Mesothelial cell of epicardium (in vitro differentiated cells): ENCODE measurements around the gene NMNAT2. TPM values are rescaled to one million over a fixed set of nuclear protein-coding genes. Genes with fewer than 3 reads are reported as not detected.

ENCODE experiments used
- DNase-seq, 2 experiments: peaks; one replicate each; pipeline ENCODE4 v3.0.0; 2021; ENCODE audit warnings: low spot score in 2 of 2; ENCODE audit not compliant: unreplicated experiment in 2 of 2
- H3K27ac Mint-ChIP-seq: 2 replicates; pipeline ENCODE4 v1.8.0; 2021; ENCODE audit warnings: mixed read lengths
- H3K27me3 Mint-ChIP-seq: 2 replicates; pipeline ENCODE4 v1.8.0; 2021; ENCODE audit warnings: low read depth, mixed read lengths
- H3K36me3 Mint-ChIP-seq: 2 replicates; pipeline ENCODE4 v1.8.0; 2021; ENCODE audit warnings: mixed read lengths
- H3K4me1 Mint-ChIP-seq: 2 replicates; pipeline ENCODE4 v1.8.0; 2021; ENCODE audit warnings: mixed read lengths
- H3K4me3 Mint-ChIP-seq: 2 replicates; pipeline ENCODE4 v1.8.0; 2021; ENCODE audit warnings: mild to moderate bottlenecking, moderate library complexity, mixed read lengths
- H3K9me3 Mint-ChIP-seq: 2 replicates; pipeline ENCODE4 v1.8.0; 2021; ENCODE audit warnings: mixed read lengths
- total RNA-seq: library from RNA; stranded (reverse); gene quantifications from 3 replicates; pipeline ENCODE4 v1.2.1, GENCODE V29; 2021
- TF ChIP-seq, protein P1 (sequence below): fragments of 200-600 bp; sonication (generic); IDR thresholded peaks from one replicate; pipeline ENCODE4 v1.5.0; 2021; ENCODE audit warnings: antibody characterized with exemption; ENCODE audit not compliant: unreplicated experiment

NMNAT2 gene
- total RNA-seq, 1 donor from 2014 or later, result 1.2 TPM

- Mint-ChIP-seq H3K27me3 (no peaks in the 10 kb centered on the region), H3K4me3 (no peak overlapping the region), H3K9me3 (peaks cover 9% of the 10 kb centered on the region), H3K27ac (no peak overlapping the region), H3K4me1 (peaks cover 33% of the 10 kb centered on the region), H3K36me3 (no peaks in the 10 kb centered on the region)
- DNase-seq, result no peak
- TF ChIP-seq, protein P1, sequence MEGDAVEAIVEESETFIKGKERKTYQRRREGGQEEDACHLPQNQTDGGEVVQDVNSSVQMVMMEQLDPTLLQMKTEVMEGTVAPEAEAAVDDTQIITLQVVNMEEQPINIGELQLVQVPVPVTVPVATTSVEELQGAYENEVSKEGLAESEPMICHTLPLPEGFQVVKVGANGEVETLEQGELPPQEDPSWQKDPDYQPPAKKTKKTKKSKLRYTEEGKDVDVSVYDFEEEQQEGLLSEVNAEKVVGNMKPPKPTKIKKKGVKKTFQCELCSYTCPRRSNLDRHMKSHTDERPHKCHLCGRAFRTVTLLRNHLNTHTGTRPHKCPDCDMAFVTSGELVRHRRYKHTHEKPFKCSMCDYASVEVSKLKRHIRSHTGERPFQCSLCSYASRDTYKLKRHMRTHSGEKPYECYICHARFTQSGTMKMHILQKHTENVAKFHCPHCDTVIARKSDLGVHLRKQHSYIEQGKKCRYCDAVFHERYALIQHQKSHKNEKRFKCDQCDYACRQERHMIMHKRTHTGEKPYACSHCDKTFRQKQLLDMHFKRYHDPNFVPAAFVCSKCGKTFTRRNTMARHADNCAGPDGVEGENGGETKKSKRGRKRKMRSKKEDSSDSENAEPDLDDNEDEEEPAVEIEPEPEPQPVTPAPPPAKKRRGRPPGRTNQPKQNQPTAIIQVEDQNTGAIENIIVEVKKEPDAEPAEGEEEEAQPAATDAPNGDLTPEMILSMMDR, result no peak
These were observed 116.9 kb downstream of the NMNAT2 start for GRCh38 chr1:183301239-183301638.

DNA sequence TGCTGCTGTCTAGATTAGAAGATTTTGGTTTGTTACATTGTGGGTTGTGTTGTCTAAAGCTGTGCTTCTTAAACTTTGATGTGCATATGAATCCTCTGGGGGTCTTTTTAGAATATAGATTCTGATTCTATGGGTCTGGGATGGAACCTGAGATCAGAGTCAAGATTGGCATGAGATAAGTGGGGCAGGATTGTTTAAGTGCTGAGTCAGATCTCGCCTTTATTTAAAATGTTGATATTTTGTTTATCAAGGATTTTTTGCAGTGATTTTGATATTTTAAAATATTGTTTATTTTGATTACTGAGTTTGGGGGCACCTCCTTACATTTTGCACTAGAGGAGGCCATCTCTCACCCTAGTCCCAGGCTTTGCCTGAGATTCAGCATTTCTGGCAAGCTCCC, 117.4 kb downstream of the NMNAT2 start:
- Mint-ChIP-seq H3K4me3 (no peak overlapping the region), H3K4me1 (peaks cover 31% of the 10 kb centered on the region), H3K27me3 (no peaks in the 10 kb centered on the region), H3K36me3 (no peaks in the 10 kb centered on the region), H3K27ac (no peak overlapping the region), H3K9me3 (peaks cover 9% of the 10 kb centered on the region)
- TF ChIP-seq, protein P1, result no peak
- no peak for DNase-seq

DNA sequence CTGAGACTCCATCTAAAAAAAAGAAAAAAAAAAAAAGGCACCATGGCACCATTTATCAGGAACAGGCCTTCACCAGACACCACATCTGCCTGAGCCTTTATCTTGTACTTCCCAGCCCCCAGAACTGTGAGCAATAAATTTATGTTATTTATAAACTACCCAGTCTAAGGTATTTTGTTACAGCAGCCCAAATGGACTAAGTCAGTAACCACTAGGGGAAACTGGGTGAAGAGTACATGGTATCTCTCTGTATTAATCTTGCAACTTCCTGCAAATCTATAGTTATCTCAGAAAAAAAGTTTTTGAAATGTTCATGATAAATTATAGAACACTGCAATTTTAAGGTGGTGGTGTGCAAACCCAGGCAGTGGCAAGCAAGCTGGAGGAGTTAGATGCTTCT, 117.8 kb downstream of the NMNAT2 start:
- Mint-ChIP-seq H3K4me3 (no peak overlapping the region), H3K36me3 (no peaks in the 10 kb centered on the region), H3K4me1 (peaks cover 31% of the 10 kb centered on the region), H3K27me3 (no peaks in the 10 kb centered on the region), H3K9me3 (peaks cover 9% of the 10 kb centered on the region), H3K27ac (no peak overlapping the region)
- DNase-seq, result no peak
- TF ChIP-seq, protein P1, result no peak

- Mint-ChIP-seq H3K27ac (no peak overlapping the region), H3K4me3 (no peak overlapping the region), H3K4me1 (peaks cover 15% of the 10 kb centered on the region), H3K36me3 (no peaks in the 10 kb centered on the region), H3K27me3 (no peaks in the 10 kb centered on the region), H3K9me3 (peaks cover 9% of the 10 kb centered on the region)
- TF ChIP-seq, protein P1, result no peak
- no peak for DNase-seq
These were observed 121.4 kb downstream of the NMNAT2 start for GRCh38 chr1:183296782-183297181.

DNA sequence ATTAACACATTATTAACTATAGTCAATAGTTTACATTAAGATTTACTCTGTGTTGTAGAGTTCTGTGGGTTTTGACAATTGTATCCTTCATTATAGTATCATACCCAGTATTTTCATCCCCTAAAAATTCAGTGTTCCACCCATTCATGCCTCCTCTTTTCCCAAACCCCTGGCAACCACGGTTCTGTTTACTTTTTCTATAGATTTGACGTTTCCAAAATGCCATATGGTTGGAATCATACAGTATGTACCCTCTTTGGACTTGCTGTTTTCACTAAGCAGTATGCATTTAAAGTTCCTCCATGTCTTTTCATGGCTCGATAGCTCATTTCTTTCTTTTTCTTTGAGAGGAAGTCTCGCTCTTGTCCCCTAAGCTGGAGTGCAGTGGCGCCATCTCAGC, 122.7 kb downstream of the NMNAT2 start:
- Mint-ChIP-seq H3K4me1 (peaks cover 23% of the 10 kb centered on the region), H3K36me3 (no peaks in the 10 kb centered on the region), H3K27ac (no peak overlapping the region), H3K27me3 (no peaks in the 10 kb centered on the region), H3K4me3 (no peak overlapping the region), H3K9me3 (peaks cover 9% of the 10 kb centered on the region)
- no peak for DNase-seq
- TF ChIP-seq, protein P1, result no peak

DNA sequence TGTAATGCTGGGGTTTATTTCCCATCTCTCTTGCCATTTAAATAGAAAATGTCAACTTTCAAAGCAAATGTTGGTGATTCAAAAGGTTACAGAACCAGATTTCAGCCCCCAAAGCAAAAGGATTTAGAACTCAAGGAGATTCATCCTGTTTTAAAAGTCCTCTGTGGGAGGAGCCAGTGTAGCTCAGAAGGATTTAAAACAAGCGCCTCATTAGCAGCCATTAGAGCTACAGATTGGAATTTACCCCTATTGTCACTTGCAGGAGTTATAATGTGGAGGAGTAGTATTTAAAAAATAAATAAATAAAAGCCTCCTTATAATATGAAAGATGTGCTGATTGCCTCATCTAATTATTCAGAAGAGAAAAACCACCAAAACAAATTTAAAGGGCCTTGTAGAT, 124.3 kb downstream of the NMNAT2 start:
- no peak overlapping the region for H3K4me3 Mint-ChIP-seq
- peaks cover 23% of the 10 kb centered on the region for H3K4me1 Mint-ChIP-seq
- H3K9me3 Mint-ChIP-seq, result peaks cover 5% of the 10 kb centered on the region
- no peak for DNase-seq
- no peaks in the 10 kb centered on the region for H3K36me3 Mint-ChIP-seq
- TF ChIP-seq, protein P1, result no peak
- H3K27me3 Mint-ChIP-seq, result no peaks in the 10 kb centered on the region
- H3K27ac Mint-ChIP-seq, result no peak overlapping the region
